PFSK-1 (cell line): ENCODE results near the gene DOCK4.
A peak's percentile ranks its signal among the peaks of the same experiment; 100 is the strongest.

Experiments used
- FOXP2 ChIP-seq: optimal IDR thresholded peaks from 2 replicates; pipeline ENCODE3; 2011; ENCODE audit warnings: borderline replicate concordance, control low read depth, inconsistent platforms; ENCODE audit not compliant: insufficient read depth; ENCODE audit errors: extremely low read length, extremely low read depth
- POLR2AphosphoS5 ChIP-seq: IDR thresholded peaks from 2 replicates; pipeline ENCODE4 v1.6.1; 2012; ENCODE audit warnings: low read depth, mild to moderate bottlenecking, control low read depth, low read length, moderate library complexity
- SIN3A ChIP-seq: IDR thresholded peaks from 2 replicates; pipeline ENCODE4 v1.6.1; 2012; ENCODE audit warnings: mild to moderate bottlenecking, low read length, moderate library complexity, borderline replicate concordance; ENCODE audit not compliant: insufficient read depth
- TAF1 ChIP-seq: IDR thresholded peaks from 2 replicates; pipeline ENCODE4 v1.6.1; 2012; ENCODE audit warnings: low read length, control low read depth, borderline replicate concordance; ENCODE audit not compliant: insufficient read depth
- TF ChIP-seq, protein P1 (sequence below), 2 experiments: IDR thresholded peaks; 2 replicates each; pipeline versions ENCODE4 v1.6.1 to v1.8.0; 2011 to 2012; ENCODE audit warnings: low read depth in 2 of 2, low read length in 2 of 2, control low read depth in 1 of 2, inconsistent platforms in 1 of 2, mild to moderate bottlenecking in 1 of 2, moderate library complexity in 1 of 2; ENCODE audit not compliant: insufficient read depth in 1 of 2

DOCK4 gene

DNA sequence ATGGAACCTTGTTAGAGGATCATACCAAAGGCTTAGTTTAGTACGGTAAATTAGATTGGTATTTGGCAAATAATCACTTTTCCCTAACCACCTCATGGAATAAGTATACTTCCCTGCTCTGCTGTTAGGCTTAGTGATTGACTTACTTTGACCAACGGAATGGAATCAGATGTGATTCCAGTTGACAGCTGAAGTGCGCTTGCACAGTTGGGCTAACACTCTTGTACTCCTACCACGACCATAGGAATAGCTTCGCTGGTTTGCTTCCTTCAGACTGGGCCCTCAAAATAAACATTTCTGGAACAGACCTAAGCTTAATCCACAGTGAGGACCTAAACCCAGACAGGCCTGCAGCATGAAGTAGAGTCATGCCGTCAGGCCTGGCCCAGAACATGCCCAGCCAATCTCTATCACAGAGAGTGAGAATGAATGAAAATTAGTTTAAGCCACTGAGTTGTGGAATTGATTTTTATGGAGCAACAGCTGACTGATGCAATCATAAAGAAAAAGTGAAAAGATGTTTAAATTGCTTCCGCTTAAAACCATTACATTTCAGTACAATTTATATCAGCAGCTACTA, 122.3 kb downstream of the DOCK4 start:
- TF ChIP-seq, protein P1, sequence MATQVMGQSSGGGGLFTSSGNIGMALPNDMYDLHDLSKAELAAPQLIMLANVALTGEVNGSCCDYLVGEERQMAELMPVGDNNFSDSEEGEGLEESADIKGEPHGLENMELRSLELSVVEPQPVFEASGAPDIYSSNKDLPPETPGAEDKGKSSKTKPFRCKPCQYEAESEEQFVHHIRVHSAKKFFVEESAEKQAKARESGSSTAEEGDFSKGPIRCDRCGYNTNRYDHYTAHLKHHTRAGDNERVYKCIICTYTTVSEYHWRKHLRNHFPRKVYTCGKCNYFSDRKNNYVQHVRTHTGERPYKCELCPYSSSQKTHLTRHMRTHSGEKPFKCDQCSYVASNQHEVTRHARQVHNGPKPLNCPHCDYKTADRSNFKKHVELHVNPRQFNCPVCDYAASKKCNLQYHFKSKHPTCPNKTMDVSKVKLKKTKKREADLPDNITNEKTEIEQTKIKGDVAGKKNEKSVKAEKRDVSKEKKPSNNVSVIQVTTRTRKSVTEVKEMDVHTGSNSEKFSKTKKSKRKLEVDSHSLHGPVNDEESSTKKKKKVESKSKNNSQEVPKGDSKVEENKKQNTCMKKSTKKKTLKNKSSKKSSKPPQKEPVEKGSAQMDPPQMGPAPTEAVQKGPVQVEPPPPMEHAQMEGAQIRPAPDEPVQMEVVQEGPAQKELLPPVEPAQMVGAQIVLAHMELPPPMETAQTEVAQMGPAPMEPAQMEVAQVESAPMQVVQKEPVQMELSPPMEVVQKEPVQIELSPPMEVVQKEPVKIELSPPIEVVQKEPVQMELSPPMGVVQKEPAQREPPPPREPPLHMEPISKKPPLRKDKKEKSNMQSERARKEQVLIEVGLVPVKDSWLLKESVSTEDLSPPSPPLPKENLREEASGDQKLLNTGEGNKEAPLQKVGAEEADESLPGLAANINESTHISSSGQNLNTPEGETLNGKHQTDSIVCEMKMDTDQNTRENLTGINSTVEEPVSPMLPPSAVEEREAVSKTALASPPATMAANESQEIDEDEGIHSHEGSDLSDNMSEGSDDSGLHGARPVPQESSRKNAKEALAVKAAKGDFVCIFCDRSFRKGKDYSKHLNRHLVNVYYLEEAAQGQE (IDR thresholded peaks at IDR 0.05; ENCODE audit: insufficient read depth in 1 of 2, low read depth in 2 of 2, low read length in 2 of 2) = no peak
- TF ChIP-seq FOXP2 (no peak), SIN3A (no peak), POLR2AphosphoS5 (no peak)

DNA sequence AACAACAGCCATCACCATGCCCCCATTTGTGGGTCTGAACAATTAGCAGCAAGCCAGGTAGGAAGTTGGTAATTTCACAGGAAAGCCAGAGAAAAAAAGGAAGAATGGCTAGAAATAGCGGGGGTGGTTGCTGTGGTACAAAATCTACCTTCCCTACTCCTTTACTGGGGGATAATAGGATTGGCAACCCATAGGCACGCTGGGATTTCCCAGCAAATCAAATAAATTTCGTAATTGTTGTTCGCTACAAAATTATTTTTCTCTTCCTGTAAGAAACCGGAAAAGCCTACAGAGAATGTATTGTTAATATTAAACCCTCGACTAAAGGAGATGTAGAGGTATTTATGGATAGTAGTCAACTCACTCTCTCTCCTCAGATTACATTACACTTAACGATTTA, 123.9 kb downstream of the DOCK4 start:
- TF ChIP-seq FOXP2 (no peak), SIN3A (no peak), POLR2AphosphoS5 (no peak), TAF1 (no peak)
- TF ChIP-seq, protein P1 (IDR thresholded peaks at IDR 0.05; ENCODE audit: insufficient read depth in 1 of 2, low read depth in 2 of 2, low read length in 2 of 2) = no peak

DNA sequence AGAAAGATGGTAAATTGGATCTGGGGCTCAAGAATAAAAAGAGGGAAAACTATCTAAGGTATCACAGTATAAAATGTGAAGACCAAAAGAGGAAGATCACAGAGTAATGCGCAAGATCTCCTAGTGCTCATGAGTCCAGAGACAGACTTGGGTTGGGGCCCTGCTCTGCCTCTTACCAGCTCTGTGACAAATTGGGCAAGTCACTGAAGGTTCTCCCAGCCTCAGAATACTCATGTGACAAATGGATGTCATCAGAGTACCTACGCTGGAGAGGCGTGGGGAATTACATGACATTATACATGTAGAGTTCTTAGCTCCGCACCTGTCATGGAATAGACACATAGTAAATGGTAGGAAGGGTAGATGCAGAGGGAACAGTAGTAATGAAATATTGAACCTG, 124.4 kb downstream of the DOCK4 start:
- no peak for TF ChIP-seq POLR2AphosphoS5
- TF ChIP-seq FOXP2 = no peak
- TF ChIP-seq, protein P1 (IDR thresholded peaks at IDR 0.05; ENCODE audit: insufficient read depth in 1 of 2, low read depth in 2 of 2, low read length in 2 of 2) = no peak
- TF ChIP-seq TAF1 = no peak
- TF ChIP-seq SIN3A = no peak

DNA sequence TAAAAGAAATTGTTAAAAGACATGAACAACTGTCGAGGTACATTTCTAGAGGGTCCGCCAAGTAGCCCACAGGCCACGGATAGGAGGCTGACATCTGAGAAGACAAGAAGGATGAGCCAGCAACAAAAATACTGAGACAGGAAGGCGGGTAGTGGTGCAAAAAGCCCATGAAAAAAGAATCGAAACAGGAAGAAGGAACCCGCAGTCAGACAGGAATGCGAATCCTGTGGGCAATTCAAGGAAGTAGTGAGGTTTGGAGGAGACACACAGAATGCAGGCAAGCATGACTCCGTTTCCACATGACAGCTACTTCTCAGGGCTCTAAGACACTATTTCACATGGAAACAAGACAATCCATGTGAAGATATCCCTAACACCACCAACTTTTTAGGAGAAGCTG, 125.2 kb downstream of the DOCK4 start:
- TF ChIP-seq FOXP2 (no peak), TAF1 (0 out of 2 replicates have a peak, but pooled peaks have one; percentile 39)
- TF ChIP-seq, protein P1 (IDR thresholded peaks at IDR 0.05; ENCODE audit: insufficient read depth in 1 of 2, low read depth in 2 of 2, low read length in 2 of 2) = 0 out of 4 replicates have a peak, but pooled peaks of 1 of the 2 experiments have one; percentile 19

DNA sequence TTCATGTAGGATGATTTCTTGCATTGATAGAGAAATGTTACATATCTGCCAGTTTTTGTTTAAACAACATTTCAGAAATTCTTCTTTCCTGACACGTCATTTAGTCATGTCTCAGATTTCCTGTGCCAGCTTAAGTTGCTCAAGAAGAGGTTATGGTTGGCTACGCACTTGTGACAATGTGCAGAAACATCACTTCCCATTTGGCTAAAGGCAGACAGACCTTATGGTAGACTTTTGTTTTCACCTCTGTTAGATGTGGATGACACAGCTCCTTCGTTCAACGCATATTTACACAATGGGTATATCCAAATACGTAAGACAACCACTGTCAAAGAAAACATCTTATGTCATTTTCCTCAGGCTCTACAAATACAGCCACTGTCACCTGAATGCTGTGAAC, 125.8 kb downstream of the DOCK4 start:
- TF ChIP-seq, protein P1 (IDR thresholded peaks at IDR 0.05; ENCODE audit: insufficient read depth in 1 of 2, low read depth in 2 of 2, low read length in 2 of 2) = no peak
- TF ChIP-seq FOXP2 (no peak), TAF1 (no peak), POLR2AphosphoS5 (no peak), SIN3A (no peak)
